ENCODE data around the gene SMIM24. TPM values are rescaled to one million over a fixed set of nuclear protein-coding genes. Genes with fewer than 3 reads are reported as not detected.

Gene SMIM24
- total RNA-seq, 1 experiment from 2014 or later, result not detected

- Mint-ChIP-seq H3K9me3 (ENCODE audit: unreplicated experiment) (no peaks in the 10 kb centered on the region), H3K4me1 (ENCODE audit: insufficient read depth, unreplicated experiment) (peaks cover 17% of the 10 kb centered on the region), H3K27me3 (ENCODE audit: insufficient read depth, unreplicated experiment) (no peaks in the 10 kb centered on the region), H3K36me3 (ENCODE audit: insufficient read depth, unreplicated experiment) (peaks cover 43% of the 10 kb centered on the region), H3K27ac (ENCODE audit: low read depth, unreplicated experiment) (peak overlapping the region; percentile 79), H3K4me3 (ENCODE audit: unreplicated experiment) (no peak overlapping the region)
- no TSS peak for BruUV-seq (replicated peaks)
- intact Hi-C loops (cut with micrococcal nuclease), result no loop called here
- CTCF ChIA-PET, result interaction anchor here (0.7 to 1.4 kb wide), 2 partner anchors 13 to 388 kb away, joined by 4 read pairs; no protein-coding TSS in a partner anchor
- POLR2A ChIA-PET, result interaction anchor here (0.5 to 1.5 kb wide), 4 partner anchors 11 to 1140 kb away, joined by 3 to 4 read pairs (median 4); no protein-coding TSS in a partner anchor
- no peak for TF ChIP-seq CTCF (IDR thresholded peaks at IDR 0.05; ENCODE audit: unreplicated experiment)
- no peak for DNase-seq (ENCODE audit: unreplicated experiment)
These were observed 17.6 kb upstream of the SMIM24 start for GRCh38 chr19:3497757-3498520.

- peaks cover 17% of the 10 kb centered on the region for H3K4me1 Mint-ChIP-seq (ENCODE audit: insufficient read depth, unreplicated experiment)
- H3K27ac Mint-ChIP-seq (ENCODE audit: low read depth, unreplicated experiment), result no peak overlapping the region
- H3K27me3 Mint-ChIP-seq (ENCODE audit: insufficient read depth, unreplicated experiment), result no peaks in the 10 kb centered on the region
- no peaks in the 10 kb centered on the region for H3K9me3 Mint-ChIP-seq (ENCODE audit: unreplicated experiment)
- intact Hi-C loops (cut with micrococcal nuclease), result no loop called here
- TF ChIP-seq CTCF (IDR thresholded peaks at IDR 0.05; ENCODE audit: unreplicated experiment), result no peak
- DNase-seq (ENCODE audit: unreplicated experiment), result no peak
- H3K36me3 Mint-ChIP-seq (ENCODE audit: insufficient read depth, unreplicated experiment), result peaks cover 43% of the 10 kb centered on the region
- no TSS peak for BruUV-seq (replicated peaks)
- no peak overlapping the region for H3K4me3 Mint-ChIP-seq (ENCODE audit: unreplicated experiment)
- ChIA-PET POLR2A (no interaction called here), CTCF (interaction anchor here (1.4 kb wide), 1 partner anchor 11 kb away, joined by 4 read pairs; no protein-coding TSS in a partner anchor)
These were observed 16.3 kb upstream of the SMIM24 start for GRCh38 chr19:3496392-3497273.

- Mint-ChIP-seq H3K4me1 (ENCODE audit: insufficient read depth, unreplicated experiment) (peaks cover 11% of the 10 kb centered on the region), H3K4me3 (ENCODE audit: unreplicated experiment) (no peak overlapping the region), H3K27me3 (ENCODE audit: insufficient read depth, unreplicated experiment) (no peaks in the 10 kb centered on the region), H3K36me3 (ENCODE audit: insufficient read depth, unreplicated experiment) (peaks cover 38% of the 10 kb centered on the region), H3K9me3 (ENCODE audit: unreplicated experiment) (no peaks in the 10 kb centered on the region), H3K27ac (ENCODE audit: low read depth, unreplicated experiment) (no peak overlapping the region)
- ChIA-PET CTCF (interaction anchor here (0.6 to 2.0 kb wide), 4 partner anchors 10 to 193 kb away, joined by 4 to 6 read pairs (median 4); no protein-coding TSS in a partner anchor), POLR2A (no interaction called here)
- no peak for DNase-seq (ENCODE audit: unreplicated experiment)
- intact Hi-C loops (cut with micrococcal nuclease), result no loop called here
- BruUV-seq (replicated peaks), result no TSS peak
- TF ChIP-seq CTCF (IDR thresholded peaks at IDR 0.05; ENCODE audit: unreplicated experiment), result no peak
These were observed 14.2 kb upstream of the SMIM24 start for GRCh38 chr19:3494559-3494958.

GRCh38 chr19:3494051-3494450 is 13.7 kb upstream of the SMIM24 start:
- no peaks in the 10 kb centered on the region for H3K9me3 Mint-ChIP-seq (ENCODE audit: unreplicated experiment)
- POLR2A ChIA-PET, result no interaction called here
- no peak for TF ChIP-seq CTCF (IDR thresholded peaks at IDR 0.05; ENCODE audit: unreplicated experiment)
- CTCF ChIA-PET, result interaction anchor here (0.6 to 2.0 kb wide), 4 partner anchors 10 to 192 kb away, joined by 4 to 6 read pairs (median 4); no protein-coding TSS in a partner anchor
- intact Hi-C loops (cut with micrococcal nuclease), result no loop called here
- no peak overlapping the region for H3K27ac Mint-ChIP-seq (ENCODE audit: low read depth, unreplicated experiment)
- peaks cover 7% of the 10 kb centered on the region for H3K4me1 Mint-ChIP-seq (ENCODE audit: insufficient read depth, unreplicated experiment)
- peaks cover 38% of the 10 kb centered on the region for H3K36me3 Mint-ChIP-seq (ENCODE audit: insufficient read depth, unreplicated experiment)
- BruUV-seq (replicated peaks), result no TSS peak
- H3K27me3 Mint-ChIP-seq (ENCODE audit: insufficient read depth, unreplicated experiment), result no peaks in the 10 kb centered on the region
- no peak for DNase-seq (ENCODE audit: unreplicated experiment)
- H3K4me3 Mint-ChIP-seq (ENCODE audit: unreplicated experiment), result no peak overlapping the region
